Endothelial cell of umbilical vein (primary cell): ENCODE measurements around the gene FAM131B. TPM values are rescaled to one million over a fixed set of nuclear protein-coding genes. Genes with fewer than 3 reads are reported as not detected.

Experiments used
- BruUV-seq: library from RNA; stranded (reverse); fragments of 400-500 nt; replicated peaks from 2 replicates; lab custom pipeline; 2021; lab: Mats Ljungman, UMichigan
- CTCF ChIA-PET: fragments of 300-600, 350-600 bp; sonication (Branson Sonifier 250); formaldehyde crosslinking; loops from one replicate; lab custom pipeline; 2021; ENCODE audit warnings: antibody characterized with exemption, inconsistent platforms; lab: Charles Lee
- POLR2A ChIA-PET: fragments of 300-600, 350-600 bp; sonication (Branson Sonifier 250); formaldehyde crosslinking; loops from one replicate; lab custom pipeline; 2021; ENCODE audit warnings: antibody characterized with exemption, inconsistent platforms; lab: Charles Lee
- DNase-seq: peaks from one replicate; pipeline ENCODE4 v3.0.0-alpha.2; 2011; ENCODE audit warnings: low read depth, low spot score
- FAIRE-seq: peaks from 2 replicates; lab custom pipeline; 2011; peaks lifted over from hg19 to GRCh38; lab: Jason Lieb, UNC
- H2AFZ ChIP-seq: 2 replicates; pipeline ENCODE4 v1.6.0; 2012; ENCODE audit warnings: low read depth, low read length, control low read depth, inconsistent platforms
- H3K27ac ChIP-seq: 2 replicates; pipeline ENCODE4 v1.5.1; 2011; ENCODE audit warnings: low read depth, mild to moderate bottlenecking, control low read depth, low read length, moderate library complexity; ENCODE audit not compliant: insufficient read depth
- H3K27me3 ChIP-seq, 2 experiments: 2 replicates each; pipeline versions ENCODE4 v1.6.0 to v1.6.1; 2011; ENCODE audit warnings: low read length in 2 of 2, mixed read lengths in 1 of 2; ENCODE audit not compliant: control insufficient read depth in 2 of 2, insufficient read depth in 2 of 2
- H3K36me3 ChIP-seq, 2 experiments: 2 replicates in 1 of 2; 3 replicates in 1 of 2; pipeline ENCODE4 v1.5.1; 2011; ENCODE audit warnings: low read length in 2 of 2, mild to moderate bottlenecking in 1 of 2, moderate library complexity in 1 of 2; ENCODE audit not compliant: control insufficient read depth in 2 of 2, insufficient read depth in 2 of 2; ENCODE audit errors: extremely low read depth in 1 of 2
- H3K4me1 ChIP-seq: 3 replicates; pipeline ENCODE4 v1.5.1; 2011; ENCODE audit warnings: mild to moderate bottlenecking, low read length; ENCODE audit not compliant: control insufficient read depth, insufficient read depth; ENCODE audit errors: extremely low read depth
- H3K4me2 ChIP-seq: 2 replicates; pipeline ENCODE4 v1.6.1; 2011; ENCODE audit warnings: low read length, control low read depth, mixed read lengths; ENCODE audit not compliant: insufficient read depth
- H3K4me3 ChIP-seq, 3 experiments: fragments of 200-600 bp in 1 of 3; sonication (generic), shearing (Covaris generic) in 1 of 3; replicated peaks in 1 of 3; 2 replicates each; pipeline ENCODE4 v1.5.1; 2011 to 2016; ENCODE audit warnings: control low read depth in 3 of 3, low read length in 3 of 3, mild to moderate bottlenecking in 2 of 3, inconsistent platforms in 1 of 3, low read depth in 1 of 3, moderate library complexity in 1 of 3; ENCODE audit not compliant: insufficient read depth in 1 of 3
- H3K79me2 ChIP-seq: 2 replicates; pipeline ENCODE4 v1.6.0; 2012; ENCODE audit warnings: low read length, inconsistent platforms; ENCODE audit not compliant: control insufficient read depth, insufficient read depth
- H3K9ac ChIP-seq: replicated peaks from 2 replicates; pipeline ENCODE3; 2011; ENCODE audit warnings: low read length, control low read depth; ENCODE audit not compliant: insufficient read depth; ENCODE audit errors: extremely low read depth
- H3K9me1 ChIP-seq: replicated peaks from 3 replicates; pipeline ENCODE4 v1.6.0; 2011; ENCODE audit warnings: mild to moderate bottlenecking, low read length; ENCODE audit not compliant: control insufficient read depth, insufficient read depth; ENCODE audit errors: extremely low read depth
- H3K9me3 ChIP-seq: replicated peaks from 2 replicates; pipeline ENCODE4 v1.5.1; 2012; ENCODE audit warnings: low read length, inconsistent platforms; ENCODE audit not compliant: control insufficient read depth, insufficient read depth
- H4K20me1 ChIP-seq: replicated peaks from 2 replicates; pipeline ENCODE3; 2011; ENCODE audit warnings: mild to moderate bottlenecking, low read length; ENCODE audit not compliant: control insufficient read depth, insufficient read depth; ENCODE audit errors: extremely low read depth
- CTCF ChIP-seq, 2 donors: IDR thresholded peaks; 1 replicate in 1 of 2; 2 replicates in 1 of 2; pipeline ENCODE4 v1.5.1; 2011; ENCODE audit warnings: low read length in 2 of 2, mild to moderate bottlenecking in 2 of 2, moderate library complexity in 2 of 2, control low read depth in 1 of 2, inconsistent platforms in 1 of 2, low read depth in 1 of 2; ENCODE audit not compliant: insufficient read depth in 1 of 2; ENCODE audit errors: extremely low read depth in 1 of 2
- EZH2 ChIP-seq: IDR thresholded peaks from 2 replicates; pipeline ENCODE4 v1.6.1; 2012; ENCODE audit warnings: borderline replicate concordance, low read depth, mild to moderate bottlenecking, moderate library complexity, low read length, inconsistent platforms; ENCODE audit not compliant: severe bottlenecking
- FOS ChIP-seq: IDR thresholded peaks from 2 replicates; pipeline ENCODE4 v1.6.1; 2011; ENCODE audit warnings: mild to moderate bottlenecking, low read length, moderate library complexity, borderline replicate concordance; ENCODE audit not compliant: insufficient read depth
- GATA2 ChIP-seq: IDR thresholded peaks from 2 replicates; pipeline ENCODE4 v1.7.0; 2011; ENCODE audit warnings: low read depth, mild to moderate bottlenecking, moderate library complexity, mixed read lengths, low read length; ENCODE audit not compliant: insufficient read length, insufficient read depth
- JUN ChIP-seq: IDR thresholded peaks from 2 replicates; pipeline ENCODE4 v1.6.1; 2011; ENCODE audit warnings: borderline replicate concordance, low read depth; ENCODE audit not compliant: insufficient read length, insufficient read depth
- MYC ChIP-seq: IDR thresholded peaks from one replicate; pipeline ENCODE4 v1.6.1; 2011; ENCODE audit warnings: mild to moderate bottlenecking, low read depth, low read length
- POLR2A ChIP-seq: IDR thresholded peaks from 2 replicates; pipeline ENCODE4 v1.6.1; 2012; ENCODE audit warnings: low read depth, mild to moderate bottlenecking, control low read depth, low read length
- POLR2AphosphoS5 ChIP-seq: IDR thresholded peaks from 2 replicates; pipeline ENCODE4 v1.6.1; 2012; ENCODE audit warnings: low read depth, mild to moderate bottlenecking, control low read depth, low read length, moderate library complexity; ENCODE audit not compliant: insufficient read depth
- dilution Hi-C: fragments of 300-500 bp; cut with MboI; formaldehyde crosslinking; loops from one replicate; pipeline ENCODE4 v1.15.0; 2019; ENCODE audit warnings: low sequenced_read_pairs; ENCODE audit not compliant: extremely low pct_ligation_motif_present
- intact Hi-C: fragments of 100-400 bp; cut with micrococcal nuclease; formaldehyde crosslinking; loops from one replicate; pipeline ENCODE4 v1.10.0; 2022
- polyA plus RNA-seq, 4 experiments: library from polyadenylated mRNA; depleted of rRNA in 3 of 4; stranded (reverse) in 3 of 4; unstranded in 1 of 4; fragments of >200 nt; gene quantifications; 2 replicates each; pipeline versions ENCODE4 v1.2.1 to v1.2.3, GENCODE V29; 2011 to 2012; ENCODE audit warnings: missing spikeins in 1 of 4
- total RNA-seq: library from RNA; stranded (reverse); gene quantifications from 2 replicates; pipeline ENCODE4 v1.2.3, GENCODE V29; 2021
- TF ChIP-seq, protein P1 (sequence below): IDR thresholded peaks from 2 replicates; pipeline ENCODE4 v1.6.1; 2011; ENCODE audit not compliant: insufficient read depth, insufficient read length

FAM131B gene
- total and polyA plus RNA-seq, 2 donors (not counting 3 experiments of a cell fraction or from before 2014, with no cell fraction given): 1.6 to 1.8 TPM

- Histone ChIP-seq H3K79me2 (no peaks in the 10 kb centered on the region), H3K27ac (no peak overlapping the region), H3K4me3 (no peak overlapping the region), H3K4me1 (no peaks in the 10 kb centered on the region), H3K9me3 (no peaks in the 10 kb centered on the region), H4K20me1 (no peaks in the 10 kb centered on the region), H3K9me1 (no peaks in the 10 kb centered on the region), H3K36me3 (no peaks in the 10 kb centered on the region), H3K4me2 (no peak overlapping the region), H3K27me3 (no peaks in the 10 kb centered on the region), H2AFZ (no peak overlapping the region), H3K9ac (no peak overlapping the region)
- CTCF ChIA-PET: interaction anchor here (1.2 to 1.4 kb wide), 2 partner anchors 89 to 336 kb away, joined by 3 to 4 read pairs; no protein-coding TSS in a partner anchor
- intact Hi-C loops: no loop called here
- BruUV-seq: no TSS peak
- DNase-seq (no peak), FAIRE-seq (no peak)
- no peak for TF ChIP-seq GATA2
- no peak for TF ChIP-seq MYC
- TF ChIP-seq, protein P1, sequence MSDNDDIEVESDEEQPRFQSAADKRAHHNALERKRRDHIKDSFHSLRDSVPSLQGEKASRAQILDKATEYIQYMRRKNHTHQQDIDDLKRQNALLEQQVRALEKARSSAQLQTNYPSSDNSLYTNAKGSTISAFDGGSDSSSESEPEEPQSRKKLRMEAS: no peak
- no peak for TF ChIP-seq POLR2AphosphoS5
- no peak for TF ChIP-seq CTCF (IDR thresholded peaks at IDR 0.05; ENCODE audit: extremely low read depth in 1 of 2, insufficient read depth in 1 of 2, low read depth in 1 of 2, low read length in 2 of 2)
- dilution Hi-C loops: no loop called here
- POLR2A ChIA-PET: no interaction called here
Observed at GRCh38 chr7:143401265-143401664, 38.8 kb upstream of the FAM131B start.

DNA sequence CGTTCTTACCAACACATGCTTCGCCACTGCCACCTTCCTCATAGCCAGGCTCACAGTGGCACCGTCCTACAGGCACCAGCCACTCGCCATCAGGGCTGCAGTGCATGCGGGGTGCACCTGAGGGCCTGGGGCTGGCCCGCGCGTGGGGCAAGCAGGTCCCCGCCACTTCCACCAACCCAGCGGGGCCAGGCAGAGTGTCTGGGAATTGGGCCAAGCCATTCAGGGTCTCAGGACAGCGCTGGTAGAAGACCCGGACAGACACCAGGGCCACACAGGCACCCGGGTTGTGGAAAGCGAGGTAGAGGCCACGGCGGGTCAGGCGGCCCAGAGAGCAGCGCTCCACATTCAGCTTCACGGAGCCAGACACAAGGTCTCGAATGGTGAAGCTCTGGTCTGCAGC lies 37.1 kb upstream of the FAM131B start:
- Histone ChIP-seq H3K4me3 (no peak overlapping the region), H3K79me2 (no peaks in the 10 kb centered on the region), H4K20me1 (no peaks in the 10 kb centered on the region), H3K9ac (no peak overlapping the region), H3K4me2 (no peak overlapping the region), H3K4me1 (peaks cover 15% of the 10 kb centered on the region), H3K27ac (no peak overlapping the region), H3K9me1 (no peaks in the 10 kb centered on the region), H3K27me3 (no peaks in the 10 kb centered on the region), H3K36me3 (no peaks in the 10 kb centered on the region), H3K9me3 (no peaks in the 10 kb centered on the region), H2AFZ (no peak overlapping the region)
- intact Hi-C loops: no loop called here
- no peak for TF ChIP-seq JUN
- TF ChIP-seq CTCF (IDR thresholded peaks at IDR 0.05; ENCODE audit: extremely low read depth in 1 of 2, insufficient read depth in 1 of 2, low read depth in 1 of 2, low read length in 2 of 2): no peak
- no peak for TF ChIP-seq EZH2
- no peak for TF ChIP-seq POLR2AphosphoS5
- TF ChIP-seq, protein P1: no peak
- no peak for TF ChIP-seq MYC
- TF ChIP-seq FOS: no peak
- no peak for TF ChIP-seq POLR2A
- no peak for TF ChIP-seq GATA2
- BruUV-seq: no TSS peak
- ChIA-PET POLR2A (no interaction called here), CTCF (no interaction called here)
- no peak for DNase-seq
- dilution Hi-C loops: loop anchor here (25.0 kb wide), 1 partner anchor 113 kb away; no protein-coding TSS in a partner anchor
- FAIRE-seq: no peak
